ENCODE measurements around the gene PTPRK. TPM values are rescaled to one million over a fixed set of nuclear protein-coding genes. Genes with fewer than 3 reads are reported as not detected.
"Not testable (repeated sequence)": the region's sequence is repeated elsewhere in the genome, so short reads cannot be mapped to it uniquely, and the experiment has no call there.

Gene PTPRK
- total RNA-seq, 1 donor from 2014 or later: 42.8 TPM

DNA sequence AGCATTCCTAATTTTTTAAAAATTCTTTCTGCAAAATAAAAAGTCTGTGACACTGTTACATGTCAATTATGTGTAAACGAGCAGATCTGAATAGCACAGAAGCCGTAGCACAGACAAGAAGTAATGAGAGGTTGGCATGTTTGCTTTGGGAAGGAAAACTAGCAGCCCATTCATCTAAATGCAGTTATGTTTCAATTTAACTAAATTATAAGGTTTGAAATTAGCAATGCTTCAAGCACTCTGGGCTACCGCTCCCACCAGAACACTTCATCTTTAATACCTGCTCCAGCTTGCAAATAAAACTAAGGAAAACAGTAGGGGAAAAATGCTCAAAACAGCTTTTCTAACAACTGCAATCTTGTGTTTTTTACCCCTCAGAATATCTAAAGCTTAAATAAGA lies 73.9 kb downstream of the PTPRK start:
- no peak for DNase-seq (ENCODE audit: low read depth)

GRCh38 chr6:128443553-128443952 lies 76.8 kb downstream of the PTPRK start:
- no peak for DNase-seq (ENCODE audit: low read depth)

- no peak for DNase-seq (ENCODE audit: low read depth)
Observed at GRCh38 chr6:128439627-128440026, 80.8 kb downstream of the PTPRK start.

DNA sequence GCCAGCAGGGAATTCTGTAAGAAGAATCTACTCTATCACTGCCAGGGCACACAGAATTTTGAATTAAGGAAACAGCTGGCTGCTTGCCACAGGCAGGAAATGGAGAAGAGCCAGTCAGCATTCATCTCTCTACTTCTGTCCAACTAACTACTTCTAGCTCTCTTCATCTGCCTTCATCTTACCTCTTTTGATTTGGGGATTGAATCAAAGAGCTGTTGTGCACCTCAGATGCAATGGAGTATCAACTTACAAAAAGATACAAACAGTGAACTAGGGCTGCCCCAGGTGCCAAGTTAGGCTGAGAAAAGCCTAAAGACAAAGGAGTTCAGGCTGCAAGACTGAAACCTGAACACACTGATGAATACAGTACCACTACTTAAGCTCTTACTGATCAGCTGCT lies 82.0 kb downstream of the PTPRK start:
- DNase-seq (ENCODE audit: low read depth): peak; percentile 64

DNA sequence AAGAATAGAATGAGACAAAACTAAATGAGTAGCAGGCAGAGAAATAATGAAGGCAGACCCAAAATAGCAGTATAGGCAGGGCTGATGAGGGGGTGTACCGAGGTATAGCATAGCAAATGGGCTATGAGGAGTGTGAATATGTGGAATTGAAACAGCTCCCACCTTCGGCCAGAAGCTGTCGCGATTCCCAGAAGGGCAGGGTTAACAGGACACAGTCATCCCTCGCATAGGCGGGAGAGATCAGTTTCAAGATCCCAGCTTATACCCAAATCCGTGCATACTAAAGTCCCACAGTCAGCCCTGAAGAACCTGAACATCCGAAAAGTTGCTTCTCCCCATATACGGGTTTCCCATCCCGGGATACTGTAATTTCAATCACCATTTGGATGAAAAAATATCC lies 82.7 kb downstream of the PTPRK start:
- no peak for DNase-seq (ENCODE audit: low read depth)

DNA sequence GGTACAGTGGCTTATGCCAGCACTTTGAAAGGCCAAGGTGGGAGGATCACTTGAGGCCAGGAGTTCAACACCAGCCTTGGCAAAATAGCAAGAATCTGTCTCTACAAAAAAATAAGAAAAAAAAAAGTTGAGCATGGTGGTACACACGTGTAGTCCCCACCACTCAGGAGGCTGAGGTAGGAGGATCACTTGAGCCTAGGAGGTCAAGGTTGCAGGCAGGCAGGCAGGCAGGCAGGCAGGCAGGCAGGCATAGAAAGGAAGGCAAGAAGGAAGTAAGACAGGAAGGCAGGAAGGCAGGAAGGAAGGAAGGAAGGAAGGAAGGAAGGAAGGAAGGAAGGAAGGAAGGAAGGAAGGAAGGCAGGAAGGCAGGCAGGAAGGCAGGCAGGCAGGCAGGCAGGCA lies 85.6 kb downstream of the PTPRK start:
- DNase-seq (ENCODE audit: low read depth): not testable (repeated sequence)

GRCh38 chr6:128432394-128432793 lies 88.0 kb downstream of the PTPRK start:
- DNase-seq (ENCODE audit: low read depth): no peak

GRCh38 chr6:128427139-128427538 lies 93.3 kb downstream of the PTPRK start:
- no peak for DNase-seq (ENCODE audit: low read depth)

GRCh38 chr6:128425856-128426255 lies 94.5 kb downstream of the PTPRK start:
- no peak for DNase-seq (ENCODE audit: low read depth)

DNA sequence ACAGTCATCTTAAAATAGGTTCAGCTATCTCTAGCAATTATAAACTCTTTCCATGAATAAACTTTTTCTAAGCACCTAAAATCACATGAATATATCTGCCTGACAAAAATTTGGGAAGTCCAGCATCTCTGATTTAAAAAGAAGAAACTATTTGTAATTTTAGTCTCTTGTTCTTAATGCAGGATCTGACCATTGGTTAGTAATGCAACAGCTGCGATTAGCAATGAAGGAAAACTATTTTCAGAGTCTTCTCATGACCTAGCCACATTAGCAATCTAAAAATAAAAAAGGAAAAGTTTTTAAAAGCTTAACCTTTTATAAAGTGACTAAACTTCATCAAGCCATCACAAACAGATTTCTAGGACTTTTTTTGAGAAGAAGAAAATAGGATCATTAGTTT lies 97.5 kb downstream of the PTPRK start:
- peak; percentile 80 for DNase-seq (ENCODE audit: low read depth)

DNA sequence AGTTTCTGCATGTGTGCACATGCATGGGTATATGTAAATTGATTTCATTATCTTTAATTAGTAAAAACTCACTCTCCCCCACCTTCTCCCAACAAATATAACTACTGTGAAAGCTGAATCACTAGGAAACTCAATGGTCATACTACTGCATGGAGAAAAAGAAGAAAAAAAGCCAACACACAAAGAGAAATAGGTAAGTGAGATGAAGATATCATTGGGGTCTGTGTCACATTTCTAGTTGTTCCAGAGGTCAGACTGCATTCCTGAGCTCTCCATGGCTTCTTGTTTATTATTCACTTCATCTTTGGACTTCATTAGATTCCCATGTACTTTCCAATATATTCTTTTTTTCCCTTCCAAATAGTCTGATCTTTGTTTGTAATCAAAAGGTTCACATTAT lies 98.2 kb downstream of the PTPRK start:
- DNase-seq (ENCODE audit: low read depth): peak; percentile 32

DNA sequence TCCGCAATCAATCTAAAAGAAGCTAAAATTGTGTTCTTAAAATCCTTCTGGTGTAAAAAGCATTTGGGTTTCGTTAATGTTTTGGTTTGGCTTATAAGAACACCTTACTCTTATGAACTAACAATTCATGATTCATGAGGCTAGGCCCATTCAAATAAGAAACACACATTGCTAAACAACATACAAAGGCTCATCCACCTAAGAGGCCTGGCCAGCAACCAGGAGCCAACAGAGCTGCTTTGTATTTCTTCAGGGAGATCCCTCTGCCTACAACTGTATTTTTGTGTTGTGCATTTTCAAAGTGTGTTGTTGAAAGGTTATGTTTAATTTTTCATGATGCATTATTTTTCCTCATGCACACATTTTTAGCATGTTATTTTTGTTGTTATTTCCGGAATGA lies 98.6 kb downstream of the PTPRK start:
- peak; percentile 36 for DNase-seq (ENCODE audit: low read depth)

GRCh38 chr6:128417698-128418097 lies 102.7 kb downstream of the PTPRK start:
- DNase-seq (ENCODE audit: low read depth): peak; percentile 72

DNA sequence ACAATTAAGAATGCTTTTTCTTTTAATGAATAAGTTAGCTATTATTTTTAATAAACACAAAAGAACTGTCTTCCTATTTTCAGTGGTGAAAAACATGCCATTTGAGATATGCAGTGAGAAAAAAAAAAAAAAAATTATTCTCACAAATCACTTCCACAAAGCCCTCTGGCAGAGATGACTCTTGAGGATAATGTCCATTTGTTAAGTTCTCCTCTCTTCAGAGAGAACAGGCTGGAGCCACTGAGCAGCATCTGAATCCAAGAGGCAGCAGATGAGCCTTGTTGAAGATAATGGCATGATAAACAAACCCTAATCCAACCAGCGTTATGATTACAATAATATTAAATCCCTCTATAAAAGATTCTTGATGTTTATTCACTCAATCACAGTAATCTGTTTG lies 105.0 kb downstream of the PTPRK start:
- no peak for DNase-seq (ENCODE audit: low read depth)

- no peak for DNase-seq (ENCODE audit: low read depth)
Observed at GRCh38 chr6:128414943-128415342, 105.5 kb downstream of the PTPRK start.

DNA sequence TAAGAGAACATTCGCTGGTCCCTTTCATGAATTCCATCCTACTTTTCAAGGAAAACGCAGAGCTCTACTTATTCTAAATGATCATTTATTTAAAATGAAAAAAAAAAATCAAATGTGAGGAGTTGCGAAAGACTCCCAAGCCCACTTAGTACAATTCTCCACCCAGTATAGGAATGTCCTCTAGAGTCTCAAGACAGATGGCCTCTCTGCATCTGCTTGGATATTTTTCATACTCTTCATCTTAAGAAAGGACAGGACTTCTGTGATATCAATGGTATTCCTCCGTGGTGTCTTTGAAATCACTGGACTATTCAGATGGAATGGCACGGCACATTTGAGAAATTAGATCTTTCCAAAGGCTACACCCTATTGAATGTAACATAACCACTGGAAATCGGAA lies 107.1 kb downstream of the PTPRK start:
- peak; percentile 61 for DNase-seq (ENCODE audit: low read depth)

GRCh38 chr6:128412680-128413079 lies 107.7 kb downstream of the PTPRK start:
- DNase-seq (ENCODE audit: low read depth): peak; percentile 91

GRCh38 chr6:128410584-128410983 lies 109.8 kb downstream of the PTPRK start:
- DNase-seq (ENCODE audit: low read depth): no peak

GRCh38 chr6:128409003-128409402 lies 111.4 kb downstream of the PTPRK start:
- no peak for DNase-seq (ENCODE audit: low read depth)

DNA sequence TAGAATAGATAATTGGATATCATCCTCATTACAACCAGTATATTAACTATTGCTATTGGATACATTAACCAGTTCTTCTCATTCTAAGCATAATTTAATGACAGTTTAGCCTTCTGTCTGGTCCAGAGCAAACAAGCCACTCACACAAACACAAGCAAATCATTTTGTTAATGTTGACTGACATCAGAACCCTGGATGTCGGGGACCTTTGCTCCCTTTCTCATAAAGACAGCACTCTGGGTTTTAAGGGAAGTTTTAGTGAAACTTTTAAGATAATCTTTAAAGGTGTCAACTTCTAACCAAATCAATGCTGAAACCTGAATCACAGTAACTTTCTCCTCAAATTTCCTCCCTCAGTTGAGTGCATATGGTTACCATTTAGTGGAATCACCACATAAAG lies 113.9 kb downstream of the PTPRK start:
- no peak for DNase-seq (ENCODE audit: low read depth)

GRCh38 chr6:128403618-128404444 lies 116.6 kb downstream of the PTPRK start:
- DNase-seq (ENCODE audit: low read depth): no peak

- DNase-seq (ENCODE audit: low read depth): no peak
Observed at GRCh38 chr6:128400875-128401274, 119.5 kb downstream of the PTPRK start.

DNA sequence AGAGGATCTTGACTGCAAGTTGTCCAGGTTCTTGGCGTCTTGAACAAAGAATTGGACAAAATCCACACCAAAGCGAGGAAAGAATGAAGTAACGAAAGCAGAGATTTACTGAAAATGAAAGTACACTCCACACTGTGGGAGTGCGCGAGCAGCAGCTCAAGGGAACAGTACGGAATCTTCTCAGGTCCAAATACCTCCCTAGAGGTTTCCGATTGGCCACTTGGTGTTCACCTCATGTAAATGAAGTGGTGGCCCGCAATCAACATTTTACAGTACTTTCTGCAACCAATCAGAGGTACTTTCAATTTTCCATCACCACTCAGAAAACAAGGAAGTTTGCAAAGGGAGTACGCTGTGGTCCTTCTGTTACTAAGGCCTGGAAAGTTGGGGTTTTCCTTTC lies 122.4 kb downstream of the PTPRK start:
- no peak for DNase-seq (ENCODE audit: low read depth)

All from myocyte (in vitro differentiated cells).